Lung (tissue), 12 donors: Measurements from ENCODE around the gene CYP27C1. TPM values are rescaled to one million over a fixed set of nuclear protein-coding genes. Genes with fewer than 3 reads are reported as not detected.
A peak's percentile ranks its signal among the peaks of the same experiment; 100 is the strongest.
"Not testable (repeated sequence)": the region's sequence is repeated elsewhere in the genome, so short reads cannot be mapped to it uniquely, and the experiment has no call there.

ENCODE experiments used
- ATAC-seq: fragments of 200-7000 bp; cut with Tn5 transposase; one replicate; pipeline ENCODE4 v1.9.1; 2020; ENCODE audit warnings: moderate number of reproducible peaks; ENCODE audit not compliant: insufficient read depth, low FRiP score
- DNase-seq, 3 donors: peaks; one replicate each; pipeline ENCODE4 v3.0.0-alpha.2; 2013 to 2017
- H3K27ac ChIP-seq, 2 donors: one replicate each; pipeline ENCODE4 v1.5.1; 2013; ENCODE audit warnings: mild to moderate bottlenecking in 2 of 2, moderate library complexity in 2 of 2, control low read depth in 1 of 2, inconsistent platforms in 1 of 2, low read depth in 1 of 2, low read length in 1 of 2
- H3K27me3 ChIP-seq, 3 donors: one replicate each; pipeline ENCODE4 v1.5.1; 2013; ENCODE audit warnings: low read length in 2 of 3; ENCODE audit not compliant: control insufficient read depth in 3 of 3, insufficient read depth in 3 of 3
- H3K36me3 ChIP-seq, 4 donors: one replicate each; pipeline ENCODE4 v1.5.1; 2013; ENCODE audit warnings: low read length in 4 of 4, mild to moderate bottlenecking in 1 of 4, moderate library complexity in 1 of 4; ENCODE audit not compliant: control insufficient read depth in 4 of 4, insufficient read depth in 4 of 4
- H3K4me1 ChIP-seq, 5 donors: one replicate each; pipeline ENCODE4 v1.5.1; 2013; ENCODE audit warnings: low read length in 5 of 5, mild to moderate bottlenecking in 2 of 5, moderate library complexity in 1 of 5; ENCODE audit not compliant: control insufficient read depth in 5 of 5, insufficient read depth in 5 of 5
- H3K4me3 ChIP-seq: one replicate; pipeline ENCODE4 v1.5.1; 2013; ENCODE audit warnings: mild to moderate bottlenecking, control low read depth, moderate library complexity
- H3K9ac ChIP-seq, 2 donors: one replicate each; pipeline ENCODE4 v1.5.1; 2013; ENCODE audit warnings: low read length in 2 of 2, control low read depth in 1 of 2; ENCODE audit not compliant: insufficient read depth in 1 of 2
- H3K9me3 ChIP-seq, 4 donors: one replicate each; pipeline ENCODE4 v1.5.1; 2013; ENCODE audit warnings: low read length in 3 of 4, mild to moderate bottlenecking in 1 of 4, moderate library complexity in 1 of 4; ENCODE audit not compliant: control insufficient read depth in 4 of 4, insufficient read depth in 3 of 4
- WGBS, 2 donors: extraction: QIAGEN DNeasy Blood & Tissue Kit; methylation state at CpG; one replicate each; pipeline ENCODE4 v1.1.7; 2013; 5-methylcytosine and 5-hydroxymethylcytosine counted together
- polyA plus RNA-seq, 2 donors: library from polyadenylated mRNA; stranded (reverse); fragments of 200-250 nt; gene quantifications; one replicate each; pipeline ENCODE4 v1.2.1, GENCODE V29; 2013
- total RNA-seq, 2 donors: library from RNA; depleted of rRNA in 1 of 2; stranded (reverse); fragments of >200 nt in 1 of 2; gene quantifications; one replicate each; pipeline ENCODE4 v1.2.1, GENCODE V29; 2014 to 2021
- TF ChIP-seq, protein P1 (sequence below): IDR thresholded peaks from 2 replicates; pipeline ENCODE4 v1.5.1; 2012; ENCODE audit warnings: mild to moderate bottlenecking; ENCODE audit errors: control extremely low read depth, extremely low read depth
- donor health status: control.
- donor health status: control.
- donor health status: Bipolar disorder and iron deficiency.
- donor health status: healthy.
- donor health status: DM: yes; HTN: yes; CAD: no.

CYP27C1 gene
- total and polyA plus RNA-seq, 4 donors: 0.04 to 2.9 (median 0.07) TPM

DNA sequence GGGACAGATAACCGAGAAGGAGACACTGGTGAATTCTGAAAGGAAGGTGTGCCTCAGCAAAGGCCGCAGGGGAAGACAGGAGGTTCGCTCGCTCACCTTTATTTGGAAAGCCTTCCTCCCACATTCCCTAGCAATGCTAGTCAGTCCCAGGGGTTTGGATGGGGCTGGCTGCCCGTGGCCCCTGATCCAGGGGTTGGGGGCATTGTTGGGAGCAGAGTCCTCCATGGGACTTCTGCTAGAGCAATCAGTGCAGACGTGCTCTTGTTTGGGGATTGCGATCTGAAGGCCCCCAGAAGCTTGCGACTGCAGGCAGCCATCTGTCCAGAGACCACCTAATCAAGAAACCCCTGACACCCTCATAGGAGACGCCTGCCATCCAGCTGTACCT, 6.0 kb upstream of the CYP27C1 start:
- peaks cover 0 to 17% (median 8%) of the 10 kb centered on the region in 5 donors for H3K4me1 ChIP-seq
- H3K27me3 ChIP-seq: no peaks in the 10 kb centered on the region
- H3K4me3 ChIP-seq: no peak overlapping the region
- TF ChIP-seq, protein P1, sequence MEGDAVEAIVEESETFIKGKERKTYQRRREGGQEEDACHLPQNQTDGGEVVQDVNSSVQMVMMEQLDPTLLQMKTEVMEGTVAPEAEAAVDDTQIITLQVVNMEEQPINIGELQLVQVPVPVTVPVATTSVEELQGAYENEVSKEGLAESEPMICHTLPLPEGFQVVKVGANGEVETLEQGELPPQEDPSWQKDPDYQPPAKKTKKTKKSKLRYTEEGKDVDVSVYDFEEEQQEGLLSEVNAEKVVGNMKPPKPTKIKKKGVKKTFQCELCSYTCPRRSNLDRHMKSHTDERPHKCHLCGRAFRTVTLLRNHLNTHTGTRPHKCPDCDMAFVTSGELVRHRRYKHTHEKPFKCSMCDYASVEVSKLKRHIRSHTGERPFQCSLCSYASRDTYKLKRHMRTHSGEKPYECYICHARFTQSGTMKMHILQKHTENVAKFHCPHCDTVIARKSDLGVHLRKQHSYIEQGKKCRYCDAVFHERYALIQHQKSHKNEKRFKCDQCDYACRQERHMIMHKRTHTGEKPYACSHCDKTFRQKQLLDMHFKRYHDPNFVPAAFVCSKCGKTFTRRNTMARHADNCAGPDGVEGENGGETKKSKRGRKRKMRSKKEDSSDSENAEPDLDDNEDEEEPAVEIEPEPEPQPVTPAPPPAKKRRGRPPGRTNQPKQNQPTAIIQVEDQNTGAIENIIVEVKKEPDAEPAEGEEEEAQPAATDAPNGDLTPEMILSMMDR: no peak
- H3K36me3 ChIP-seq: no peaks in the 10 kb centered on the region
- ATAC-seq (no peak), DNase-seq (peak in 1 of 3 donors; percentile 16)
- H3K9ac ChIP-seq: peak overlapping the region in 1 of 2 donors; percentile 24
- H3K27ac ChIP-seq: no peak overlapping the region
- H3K9me3 ChIP-seq: peaks cover 0 to 4% (median 0%) of the 10 kb centered on the region in 4 donors
- 57 to 68% methylated on average over 9 of the region's 9 CpGs for WGBS, 2 donors

DNA sequence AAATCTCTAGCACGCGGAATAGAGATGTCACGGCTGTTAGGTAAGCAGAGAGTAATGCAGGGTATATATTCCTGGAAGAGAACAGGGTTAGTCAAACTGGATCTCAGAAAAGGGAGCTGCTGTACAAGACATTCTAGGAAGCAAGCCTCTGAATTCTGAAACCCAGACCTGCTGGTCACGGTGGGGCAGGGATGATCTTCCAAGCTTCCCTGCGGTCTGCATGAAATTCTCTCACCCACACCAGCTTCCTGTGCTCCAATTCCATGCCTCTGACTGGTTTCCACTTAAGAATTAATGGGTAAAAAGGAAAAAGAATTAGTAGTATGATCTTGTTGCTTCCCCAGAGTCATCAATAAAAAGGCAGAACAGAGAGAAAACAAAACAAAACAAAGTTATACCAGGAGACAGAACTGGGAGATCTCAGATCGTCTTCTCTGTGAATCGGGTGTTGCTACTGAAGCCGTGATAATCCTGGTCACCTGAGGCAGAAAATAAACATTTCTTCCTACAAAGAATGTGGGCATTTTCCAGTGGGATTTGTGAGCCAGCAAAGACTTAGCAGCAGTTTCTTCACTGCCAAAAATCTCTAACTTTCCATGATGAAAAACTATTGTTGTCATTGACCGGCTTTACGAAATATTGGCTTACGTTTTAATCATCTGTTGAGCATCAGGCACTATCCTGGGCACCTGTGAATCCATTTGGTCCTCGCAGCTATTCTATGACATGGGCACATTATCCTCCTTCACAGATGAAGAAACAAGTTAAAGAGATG, 5.3 kb upstream of the CYP27C1 start:
- 75 to 81% methylated on average over 12 of the region's 12 CpGs for WGBS, 2 donors
- Histone ChIP-seq H3K27me3 (no peaks in the 10 kb centered on the region), H3K9ac (no peak overlapping the region), H3K27ac (no peak overlapping the region), H3K4me1 (peaks cover 0 to 23% (median 10%) of the 10 kb centered on the region in 5 donors), H3K9me3 (peaks cover 0 to 4% (median 0%) of the 10 kb centered on the region in 4 donors), H3K36me3 (no peaks in the 10 kb centered on the region), H3K4me3 (no peak overlapping the region)
- DNase-seq (peak in 1 of 3 donors; percentile 25), ATAC-seq (no peak)
- TF ChIP-seq, protein P1: no peak

- ATAC-seq, H3K9ac ChIP-seq, H3K27ac ChIP-seq, H3K4me3 ChIP-seq, H3K9me3 ChIP-seq, H3K27me3 ChIP-seq, DNase-seq, H3K36me3 ChIP-seq: not testable (repeated sequence)
- WGBS, 2 donors: 68 to 73% methylated on average over 5 of the region's 5 CpGs
- H3K4me1 ChIP-seq: peaks cover 0 to 24% (median 11%) of the 10 kb centered on the region in 5 donors
These were observed 4.0 kb upstream of the CYP27C1 start for GRCh38 chr2:127224135-127224534.

GRCh38 chr2:127220768-127221527, 849 bp upstream of the CYP27C1 start:
- Histone ChIP-seq H3K36me3 (no peaks in the 10 kb centered on the region), H3K9ac (peak overlapping the region in 1 of 2 donors; percentile 69), H3K27me3 (no peaks in the 10 kb centered on the region), H3K9me3 (peaks cover 0 to 2% (median 0%) of the 10 kb centered on the region in 4 donors), H3K27ac (no peak overlapping the region), H3K4me3 (no peak overlapping the region), H3K4me1 (peaks cover 0 to 15% (median 9%) of the 10 kb centered on the region in 5 donors)
- WGBS, 2 donors: 24 to 46% methylated on average over 31 of the region's 31 CpGs
- TF ChIP-seq, protein P1: no peak
- peak; percentile 55 to 76 (median 66) for DNase-seq
- ATAC-seq: no peak
